HL-60/S4 treated with retinoic acid at 250 ng/mL for 4 days and 3 days (cell line): Measurements from ENCODE around the gene FAM131A.

ENCODE experiments used
- in situ Hi-C: fragments of 300-500 bp; cut with MboI; formaldehyde crosslinking; loops from 2 replicates; pipeline ENCODE4 v1.7.0; 2022; ENCODE audit warnings: low sequenced_read_pairs

FAM131A gene

DNA sequence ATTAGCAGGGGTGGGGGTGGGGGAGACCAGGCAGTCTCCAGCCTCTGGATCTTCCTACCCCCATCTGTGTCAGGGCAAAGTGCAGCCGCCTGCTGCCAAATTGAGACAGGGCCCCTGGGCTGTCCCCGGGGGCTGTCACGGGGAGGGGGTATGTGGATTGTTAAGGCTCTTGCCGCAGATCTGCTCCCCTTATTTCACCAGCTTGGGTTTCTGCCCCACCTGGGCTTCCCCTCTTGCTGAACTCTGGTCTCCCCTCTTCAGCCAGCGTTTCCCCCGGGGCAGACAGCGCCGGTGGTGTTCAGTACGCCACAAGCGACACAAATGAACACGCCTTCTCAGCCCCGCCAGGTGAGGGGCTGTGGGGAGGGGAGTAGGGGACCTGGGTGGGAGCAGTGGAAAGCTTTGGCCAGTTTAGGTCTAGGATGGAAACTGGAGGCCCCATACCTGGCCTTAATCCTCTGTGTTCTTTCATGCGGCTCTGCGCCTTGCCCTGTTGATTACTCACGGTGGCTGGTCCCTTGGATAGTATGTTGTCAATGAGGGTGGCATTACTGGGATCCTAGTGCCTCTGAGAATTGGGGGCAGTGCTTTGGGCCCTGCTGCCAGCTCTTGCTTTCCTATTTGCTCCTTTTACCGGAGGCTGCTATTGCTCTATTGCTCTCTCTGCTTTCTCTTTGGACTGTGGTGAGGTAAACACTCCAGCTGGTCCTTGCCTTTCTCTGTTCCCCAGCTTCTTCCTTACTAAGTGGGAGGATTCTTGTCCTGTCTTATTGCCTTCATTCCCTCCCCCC lies 21.3 kb upstream of the FAM131A start:
- in situ Hi-C loops: no loop called here

DNA sequence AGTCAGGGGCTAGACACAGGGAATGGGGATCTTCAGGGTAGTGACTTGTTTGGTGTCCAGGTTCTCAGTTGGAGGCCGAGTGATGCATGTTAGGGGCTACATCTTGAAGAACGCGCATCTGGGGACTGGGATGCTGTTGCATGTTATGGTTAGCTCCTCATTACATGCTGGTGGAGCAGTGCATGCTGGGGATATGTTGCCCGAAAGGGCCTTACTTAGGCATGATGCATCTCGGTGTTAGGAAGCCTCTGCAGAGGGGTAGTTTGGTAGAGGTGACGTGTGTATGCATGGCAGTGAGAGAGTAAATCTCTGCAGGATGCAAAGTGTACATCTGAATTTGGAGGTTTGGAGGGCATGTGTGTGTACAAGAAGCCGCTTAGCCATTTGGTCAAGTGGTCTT lies 20.6 kb upstream of the FAM131A start:
- in situ Hi-C loops: no loop called here

DNA sequence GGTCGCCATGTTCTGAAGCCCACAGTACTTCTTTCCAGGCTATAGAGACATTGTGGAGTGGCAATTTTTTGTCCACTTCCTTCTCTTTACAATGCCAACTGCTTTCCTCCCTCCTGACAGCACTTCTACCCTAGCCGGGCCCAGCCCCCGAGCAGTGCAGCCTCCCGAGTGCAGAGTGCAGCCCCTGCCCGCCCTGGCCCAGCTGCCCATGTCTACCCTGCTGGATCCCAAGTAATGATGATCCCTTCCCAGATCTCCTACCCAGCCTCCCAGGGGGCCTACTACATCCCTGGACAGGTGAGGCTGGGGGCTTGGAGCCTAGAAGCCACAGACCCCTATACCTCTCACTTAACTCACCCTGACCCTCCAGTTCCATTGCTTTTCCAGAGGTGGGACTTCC lies 20.2 kb upstream of the FAM131A start:
- in situ Hi-C loops: no loop called here

DNA sequence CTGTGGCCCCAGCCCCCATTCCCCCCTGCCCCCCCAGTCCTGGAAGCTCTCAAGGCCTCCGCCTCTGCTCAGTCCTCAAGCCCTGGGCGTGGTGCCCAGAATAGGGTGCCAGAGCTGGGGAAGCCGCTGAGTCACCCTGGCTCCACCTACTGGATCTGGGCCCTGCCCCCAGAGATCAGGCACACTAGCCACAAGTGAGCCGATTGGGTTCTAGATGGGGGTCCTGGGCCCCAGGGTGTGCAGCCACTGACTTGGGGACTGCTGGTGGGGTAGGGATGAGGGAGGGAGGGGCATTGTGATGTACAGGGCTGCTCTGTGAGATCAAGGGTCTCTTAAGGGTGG lies 17.3 kb upstream of the FAM131A start:
- in situ Hi-C loops: no loop called here

DNA sequence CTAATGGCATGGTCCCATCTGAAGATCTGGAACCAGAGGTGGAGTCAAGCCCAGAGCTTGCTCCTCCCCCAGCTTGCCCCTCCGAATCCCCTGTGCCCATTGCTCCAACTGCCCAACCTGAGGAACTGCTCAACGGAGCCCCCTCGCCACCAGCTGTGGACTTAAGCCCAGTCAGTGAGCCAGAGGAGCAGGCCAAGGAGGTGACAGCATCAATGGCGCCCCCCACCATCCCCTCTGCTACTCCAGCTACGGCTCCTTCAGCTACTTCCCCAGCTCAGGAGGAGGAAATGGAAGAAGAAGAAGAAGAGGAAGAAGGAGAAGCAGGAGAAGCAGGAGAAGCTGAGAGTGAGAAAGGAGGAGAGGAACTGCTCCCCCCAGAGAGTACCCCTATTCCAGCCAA lies 15.7 kb upstream of the FAM131A start:
- in situ Hi-C loops: no loop called here

DNA sequence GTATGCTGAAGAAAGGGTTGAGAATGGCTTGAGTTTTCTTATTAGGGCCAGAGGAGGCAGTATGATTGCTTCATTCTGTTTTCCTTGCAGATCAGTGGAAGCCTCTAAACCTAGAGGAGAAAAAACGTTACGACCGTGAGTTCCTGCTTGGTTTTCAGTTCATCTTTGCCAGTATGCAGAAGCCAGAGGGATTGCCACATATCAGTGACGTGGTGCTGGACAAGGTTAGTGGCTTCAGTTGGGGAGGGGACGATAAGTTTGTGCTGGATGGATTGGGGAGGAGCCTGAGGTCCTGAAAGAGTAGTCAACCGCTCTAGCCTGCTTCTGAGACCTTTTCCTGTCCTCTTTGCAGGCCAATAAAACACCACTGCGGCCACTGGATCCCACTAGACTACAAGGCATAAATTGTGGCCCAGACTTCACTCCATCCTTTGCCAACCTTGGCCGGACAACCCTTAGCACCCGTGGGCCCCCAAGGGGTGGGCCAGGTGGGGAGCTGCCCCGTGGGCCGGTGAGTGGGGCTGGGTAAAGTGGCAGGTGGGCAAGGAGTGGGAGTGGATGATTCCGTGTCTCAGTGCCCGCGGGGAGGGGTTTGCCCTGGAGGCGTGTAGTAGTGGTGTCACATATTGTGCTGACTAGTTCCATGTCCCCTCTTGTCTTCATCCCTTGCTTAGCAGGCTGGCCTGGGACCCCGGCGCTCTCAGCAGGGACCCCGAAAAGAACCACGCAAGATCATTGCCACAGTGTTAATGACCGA lies 14.5 kb upstream of the FAM131A start:
- in situ Hi-C loops: no loop called here

DNA sequence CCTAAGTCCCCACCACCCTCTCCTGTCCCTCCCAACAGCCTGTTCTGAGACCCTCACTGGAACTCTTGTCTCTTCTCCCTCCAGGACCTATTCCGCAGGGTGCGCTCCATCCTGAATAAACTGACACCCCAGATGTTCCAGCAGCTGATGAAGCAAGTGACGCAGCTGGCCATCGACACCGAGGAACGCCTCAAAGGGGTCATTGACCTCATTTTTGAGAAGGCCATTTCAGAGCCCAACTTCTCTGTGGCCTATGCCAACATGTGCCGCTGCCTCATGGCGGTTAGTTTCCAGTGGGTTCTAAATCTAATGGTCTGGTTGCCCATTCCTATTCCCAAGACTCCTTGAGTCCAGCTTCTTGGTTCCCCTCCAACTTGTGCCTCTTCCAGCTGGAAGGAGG lies 13.7 kb upstream of the FAM131A start:
- in situ Hi-C loops: no loop called here

DNA sequence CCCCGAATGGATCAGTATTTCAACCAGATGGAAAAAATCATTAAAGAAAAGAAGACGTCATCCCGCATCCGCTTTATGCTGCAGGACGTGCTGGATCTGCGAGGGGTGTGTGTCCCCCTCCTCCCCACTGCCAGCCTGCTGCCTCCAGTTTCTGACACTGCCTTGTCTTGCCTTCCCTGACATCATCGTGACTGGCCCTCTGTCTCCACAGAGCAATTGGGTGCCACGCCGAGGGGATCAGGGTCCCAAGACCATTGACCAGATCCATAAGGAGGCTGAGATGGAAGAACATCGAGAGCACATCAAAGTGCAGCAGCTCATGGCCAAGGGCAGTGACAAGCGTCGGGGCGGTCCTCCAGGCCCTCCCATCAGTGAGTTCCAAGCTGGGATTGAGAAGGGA lies 12.1 kb upstream of the FAM131A start:
- in situ Hi-C loops: no loop called here

DNA sequence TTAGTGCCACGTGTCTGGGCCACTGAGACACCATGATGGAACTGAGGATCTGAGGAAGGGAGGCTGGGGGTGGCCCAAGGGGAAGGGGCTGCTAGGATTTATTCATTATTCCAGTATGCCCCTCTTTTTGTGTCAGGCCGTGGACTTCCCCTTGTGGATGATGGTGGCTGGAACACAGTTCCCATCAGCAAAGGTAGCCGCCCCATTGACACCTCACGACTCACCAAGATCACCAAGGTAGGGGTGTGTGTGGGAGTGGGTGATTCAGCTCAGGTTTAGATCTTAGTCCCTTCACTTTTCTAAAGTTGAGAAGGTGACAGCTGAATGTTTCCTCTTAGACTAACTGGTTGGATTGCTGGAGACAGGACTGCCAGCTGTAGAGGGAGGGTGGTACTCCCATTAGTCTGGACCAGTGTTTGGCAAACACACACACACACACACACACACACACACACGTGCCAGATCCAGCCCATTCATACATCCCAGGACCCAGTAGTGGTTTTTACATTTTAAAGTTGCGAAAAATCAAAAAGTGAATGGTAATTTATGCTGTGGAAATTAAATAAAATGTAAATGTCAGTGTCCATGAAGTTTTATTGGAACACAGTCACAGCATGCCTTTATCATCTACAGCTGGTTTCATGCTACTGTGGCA lies 11.6 kb upstream of the FAM131A start:
- in situ Hi-C loops: no loop called here

DNA sequence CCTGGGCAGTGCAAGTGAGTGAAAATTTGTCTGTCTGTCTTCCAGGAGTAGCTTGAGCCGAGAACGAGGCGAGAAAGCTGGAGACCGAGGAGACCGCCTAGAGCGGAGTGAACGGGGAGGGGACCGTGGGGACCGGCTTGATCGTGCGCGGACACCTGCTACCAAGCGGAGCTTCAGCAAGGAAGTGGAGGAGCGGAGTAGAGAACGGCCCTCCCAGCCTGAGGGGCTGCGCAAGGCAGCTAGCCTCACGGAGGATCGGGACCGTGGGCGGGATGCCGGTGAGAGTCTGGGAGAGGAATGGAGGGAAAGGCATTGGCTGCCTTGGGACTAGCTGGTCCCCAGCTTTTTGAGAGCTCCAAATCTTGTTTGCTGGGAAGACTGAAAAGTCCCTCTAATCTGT lies 10.2 kb upstream of the FAM131A start:
- in situ Hi-C loops: no loop called here

DNA sequence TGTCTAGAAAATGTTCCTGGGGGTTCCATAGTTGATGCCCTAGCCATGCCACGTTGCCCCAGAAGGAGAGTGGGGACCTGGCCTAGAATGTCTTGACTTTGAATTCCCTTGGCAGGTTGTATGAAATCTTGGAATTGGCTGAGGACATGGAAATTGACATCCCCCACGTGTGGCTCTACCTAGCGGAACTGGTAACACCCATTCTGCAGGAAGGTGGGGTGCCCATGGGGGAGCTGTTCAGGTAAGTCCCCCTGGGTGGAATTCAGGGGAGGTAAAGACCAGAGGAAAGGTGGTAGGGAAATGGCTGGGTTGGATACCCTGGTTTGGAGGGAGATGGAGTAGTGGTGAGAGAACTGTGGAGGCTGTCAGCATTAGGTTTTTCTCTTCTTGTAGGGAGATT lies 8.9 kb upstream of the FAM131A start:
- in situ Hi-C loops: no loop called here

DNA sequence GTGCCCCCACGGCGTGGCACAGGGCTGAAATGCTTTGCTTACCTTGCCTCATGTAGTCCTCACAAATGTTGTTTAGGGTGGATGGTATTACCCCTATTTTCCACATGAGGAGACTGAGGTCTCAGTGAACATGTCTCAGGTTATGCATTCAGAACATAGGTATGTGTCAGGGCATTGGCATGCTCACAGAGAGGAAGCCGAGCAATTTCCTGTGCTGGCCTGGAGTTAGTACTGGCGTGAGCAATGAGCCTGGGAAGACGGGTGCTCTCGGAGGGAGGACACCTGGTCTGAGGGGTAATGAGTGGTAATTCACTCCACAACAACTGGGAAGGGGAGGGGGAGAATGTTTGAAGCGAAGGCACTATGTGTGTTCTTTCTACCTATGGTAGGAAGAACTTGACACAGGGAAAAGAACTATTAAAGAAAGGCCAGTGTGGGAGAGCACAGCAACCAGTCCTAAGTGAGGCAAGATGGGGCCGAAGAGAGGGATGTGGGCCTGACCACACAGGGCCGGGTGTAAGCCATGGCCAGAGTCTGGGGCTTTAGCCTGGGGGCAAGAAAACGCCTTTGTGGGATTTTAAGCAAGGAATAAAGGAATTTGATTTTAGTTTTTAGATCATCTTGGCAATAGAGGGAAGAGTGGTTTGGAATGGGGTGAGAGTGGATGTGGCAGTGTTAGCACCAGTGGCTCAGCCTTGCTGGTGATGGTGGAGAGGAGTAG lies 4.9 kb upstream of the FAM131A start:
- in situ Hi-C loops: no loop called here

DNA sequence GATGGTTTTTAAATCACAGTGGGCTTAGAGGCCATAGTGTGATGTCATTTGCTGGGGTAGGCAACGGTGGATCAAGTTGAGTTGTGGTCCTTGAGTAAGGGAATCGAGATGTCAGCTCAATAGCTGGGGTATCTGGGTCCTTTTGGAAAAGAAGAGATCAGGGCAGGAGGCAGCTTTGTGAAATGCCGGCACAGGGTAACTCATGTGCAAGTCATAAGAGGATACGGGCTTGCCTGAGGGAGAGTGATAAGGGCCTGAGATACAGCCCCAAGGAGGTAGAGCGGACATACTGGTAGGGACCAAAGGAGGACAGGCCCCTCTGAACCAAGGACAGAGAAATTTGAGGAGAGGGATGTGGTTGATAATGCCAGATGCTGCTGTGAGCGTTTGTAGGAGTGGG lies 4.2 kb upstream of the FAM131A start:
- in situ Hi-C loops: no loop called here

DNA sequence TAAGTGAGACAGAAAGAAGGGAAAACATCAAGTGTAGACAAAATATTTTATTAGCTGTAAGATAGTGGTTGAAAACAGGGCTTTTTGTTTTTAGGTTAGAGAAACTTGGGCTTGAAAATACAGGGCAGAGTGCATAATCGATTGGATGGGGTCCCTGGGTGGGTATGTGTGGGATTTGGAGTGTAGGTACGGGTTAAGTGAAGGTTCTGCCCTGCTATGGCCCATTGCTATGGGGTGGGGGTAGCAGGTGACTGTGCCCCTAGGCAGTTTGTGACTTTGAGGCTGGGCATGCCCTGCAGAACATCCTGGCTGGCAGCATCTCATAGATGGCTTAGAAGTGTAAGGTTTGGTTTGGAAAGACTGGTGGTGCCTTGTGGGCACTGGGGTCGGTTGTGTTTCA lies 3.7 kb upstream of the FAM131A start:
- in situ Hi-C loops: no loop called here

DNA sequence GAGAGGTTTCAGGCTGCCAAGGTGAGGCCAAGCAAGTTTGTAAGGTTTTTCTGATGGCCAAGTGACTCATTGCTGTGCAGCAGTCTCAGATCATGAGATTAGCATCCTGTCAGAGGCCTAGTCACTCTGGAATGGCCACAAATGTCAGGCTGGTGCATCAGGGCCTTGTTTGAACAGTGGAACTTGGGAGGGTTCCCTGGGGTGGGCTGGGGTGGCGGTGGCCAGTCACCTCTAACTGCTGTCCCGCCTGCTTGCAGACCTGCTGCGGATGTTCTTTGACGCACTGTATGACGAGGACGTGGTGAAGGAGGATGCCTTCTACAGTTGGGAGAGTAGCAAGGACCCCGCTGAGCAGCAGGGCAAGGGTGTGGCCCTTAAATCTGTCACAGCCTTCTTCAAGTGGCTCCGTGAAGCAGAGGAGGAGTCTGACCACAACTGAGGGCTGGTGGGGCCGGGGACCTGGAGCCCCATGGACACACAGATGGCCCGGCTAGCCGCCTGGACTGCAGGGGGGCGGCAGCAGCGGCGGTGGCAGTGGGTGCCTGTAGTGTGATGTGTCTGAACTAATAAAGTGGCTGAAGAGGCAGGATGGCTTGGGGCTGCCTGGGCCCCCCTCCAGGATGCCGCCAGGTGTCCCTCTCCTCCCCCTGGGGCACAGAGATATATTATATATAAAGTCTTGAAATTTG lies 2.8 kb upstream of the FAM131A start:
- in situ Hi-C loops: no loop called here

DNA sequence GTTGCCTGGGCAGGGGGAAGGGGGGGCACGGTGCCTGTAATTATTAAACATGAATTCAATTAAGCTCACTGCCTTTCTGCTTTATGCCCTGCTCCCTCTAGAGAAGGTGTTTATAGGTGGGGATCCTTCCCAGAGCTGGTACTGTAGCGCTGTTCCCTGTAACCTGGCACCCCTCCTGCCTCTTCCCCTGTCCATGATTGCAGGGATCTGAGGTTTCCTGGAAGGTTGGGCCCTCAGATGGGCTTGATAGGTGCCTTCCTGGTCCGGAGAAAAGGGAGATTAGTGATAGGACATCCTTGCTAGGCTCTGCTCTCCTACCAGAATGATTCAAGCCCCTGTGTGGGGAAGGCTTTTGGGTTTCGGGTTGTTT lies 2.1 kb upstream of the FAM131A start:
- in situ Hi-C loops: no loop called here

DNA sequence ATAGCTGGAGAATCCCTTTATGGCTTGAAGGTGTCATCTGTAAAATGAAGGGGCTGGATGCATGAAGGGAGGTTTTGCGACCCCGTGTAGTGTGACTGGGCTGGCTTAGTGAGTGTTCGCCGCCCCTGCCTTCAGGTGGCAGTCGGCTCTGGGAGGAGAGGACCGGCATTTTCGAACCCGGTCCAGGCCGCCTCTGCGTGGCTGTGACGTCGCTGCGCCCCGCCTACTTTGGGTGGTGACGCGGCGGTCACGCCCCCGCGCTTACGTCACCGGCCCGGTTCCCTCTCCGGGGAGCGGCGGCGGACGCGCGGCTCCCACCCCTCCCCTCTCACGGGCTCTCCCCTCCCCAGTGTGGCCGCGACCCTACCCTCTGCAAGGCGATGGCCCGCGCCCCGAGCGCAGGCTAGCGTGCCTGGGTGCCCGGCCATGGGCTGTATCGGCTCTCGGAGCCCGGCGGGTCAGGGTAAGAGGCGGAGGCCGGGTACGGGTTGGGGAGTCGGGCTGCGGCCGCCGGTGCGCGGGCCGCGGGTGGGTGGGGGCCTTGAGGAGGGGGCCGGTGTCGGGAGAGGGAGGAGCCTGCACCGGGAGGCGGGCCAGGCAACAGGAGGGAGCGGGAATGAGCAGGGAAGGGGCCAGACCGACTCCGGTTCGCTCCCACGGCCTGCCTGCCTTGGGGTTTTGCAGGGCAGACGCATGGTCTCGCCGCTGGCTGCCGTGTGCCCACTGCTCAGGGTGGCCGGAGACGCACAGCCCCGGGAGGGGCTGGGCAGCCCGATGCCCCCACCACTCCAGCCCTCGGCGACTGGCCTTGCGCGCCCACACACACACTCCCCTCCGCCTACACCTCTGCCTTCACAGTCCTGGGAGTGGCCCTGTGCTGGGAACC lies 1.5 kb upstream of the FAM131A start:
- in situ Hi-C loops: no loop called here

DNA sequence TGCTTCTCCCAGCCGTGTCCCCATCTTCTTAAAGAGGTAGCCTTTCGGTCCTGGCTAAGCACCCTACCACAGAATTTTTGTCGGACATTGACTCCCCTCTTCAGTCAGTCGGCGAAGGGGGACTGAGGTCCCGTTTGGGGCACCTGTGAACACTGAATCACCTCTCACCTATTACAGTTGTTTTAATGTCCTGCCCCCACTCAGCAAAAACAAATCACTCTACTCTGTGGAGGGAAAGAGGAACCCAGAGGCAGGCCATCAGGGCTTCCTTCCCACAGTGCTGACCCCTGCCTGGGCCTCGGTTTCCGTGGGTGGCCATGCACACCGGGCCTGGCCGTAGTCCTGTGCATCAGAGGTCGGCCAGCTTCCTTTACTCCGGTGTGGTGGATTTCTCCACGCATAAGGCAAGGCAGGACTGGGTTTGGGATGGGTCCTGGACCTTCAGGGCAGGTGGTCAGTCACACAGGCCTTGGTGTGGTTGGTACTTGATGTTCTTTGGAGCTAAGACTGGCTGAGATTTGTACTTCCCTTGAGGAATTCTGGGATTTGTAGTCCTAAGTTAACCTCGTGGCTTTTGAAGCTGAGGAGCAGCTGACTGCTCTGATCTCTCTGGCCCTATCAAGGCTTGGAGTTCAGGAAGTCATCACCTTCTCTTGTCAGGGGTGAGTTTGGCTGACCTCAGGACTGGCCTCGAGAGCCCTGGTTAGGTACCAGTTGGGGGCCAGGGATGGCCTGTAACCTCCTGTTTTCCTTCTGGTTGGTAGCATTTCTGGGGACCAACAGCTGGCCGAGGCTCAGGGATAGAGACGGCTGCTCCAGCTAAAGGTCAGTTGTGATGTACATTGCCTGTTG lies 627 bp upstream of the FAM131A start:
- in situ Hi-C loops: no loop called here

DNA sequence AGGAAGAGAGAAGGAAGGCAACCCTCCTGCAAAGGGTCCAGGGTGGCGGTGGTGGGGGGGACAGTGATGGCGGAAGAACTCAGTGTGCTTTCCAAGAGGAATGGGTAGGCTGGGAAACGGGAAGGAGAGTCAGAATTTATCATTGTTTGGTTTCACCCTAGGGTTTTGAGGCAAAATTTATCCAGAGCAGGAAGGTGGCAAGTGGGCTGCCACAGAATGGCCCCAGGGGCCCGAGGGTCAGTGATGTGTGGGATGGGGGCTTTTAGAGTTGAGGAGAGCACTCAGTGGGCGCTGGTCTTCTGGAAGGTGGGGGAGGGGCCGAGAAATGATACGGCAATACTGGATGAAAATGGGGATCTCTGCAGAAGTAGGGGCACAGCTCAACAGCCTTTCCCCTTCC lies 581 bp downstream of the FAM131A start:
- in situ Hi-C loops: no loop called here
